Measurements from ENCODE around the gene TMUB1. TPM values are rescaled to one million over a fixed set of nuclear protein-coding genes. Genes with fewer than 3 reads are reported as not detected.
A peak's percentile ranks its signal among the peaks of the same experiment; 100 is the strongest.

TMUB1 gene
- total RNA-seq, 1 donor from 2014 or later, result 40.8 TPM

- H3K27ac Mint-ChIP-seq (ENCODE audit: unreplicated experiment), result no peak overlapping the region
- H3K27me3 Mint-ChIP-seq (ENCODE audit: unreplicated experiment), result peaks cover 13% of the 10 kb centered on the region
- H3K9me3 Mint-ChIP-seq (ENCODE audit: unreplicated experiment), result no peaks in the 10 kb centered on the region
- H3K4me3 Mint-ChIP-seq (ENCODE audit: unreplicated experiment), result no peak overlapping the region
- no peak for TF ChIP-seq CTCF (IDR thresholded peaks at IDR 0.05; ENCODE audit: unreplicated experiment)
- H3K36me3 Mint-ChIP-seq (ENCODE audit: low read depth, unreplicated experiment), result no peaks in the 10 kb centered on the region
- peaks cover 2% of the 10 kb centered on the region for H3K4me1 Mint-ChIP-seq (ENCODE audit: unreplicated experiment)
- no peak for DNase-seq (ENCODE audit: low spot score)
These were observed 44.1 kb downstream of the TMUB1 start for GRCh38 chr7:151038951-151039849.

GRCh38 chr7:151035902-151036301, 47.4 kb downstream of the TMUB1 start:
- Mint-ChIP-seq H3K27ac (ENCODE audit: unreplicated experiment) (peak overlapping the region; percentile 45), H3K36me3 (ENCODE audit: low read depth, unreplicated experiment) (no peaks in the 10 kb centered on the region), H3K4me1 (ENCODE audit: unreplicated experiment) (peaks cover 2% of the 10 kb centered on the region), H3K27me3 (ENCODE audit: unreplicated experiment) (peaks cover 15% of the 10 kb centered on the region), H3K4me3 (ENCODE audit: unreplicated experiment) (no peak overlapping the region), H3K9me3 (ENCODE audit: unreplicated experiment) (no peaks in the 10 kb centered on the region)
- DNase-seq (ENCODE audit: low spot score), result no peak
- TF ChIP-seq CTCF (IDR thresholded peaks at IDR 0.05; ENCODE audit: unreplicated experiment), result no peak

- TF ChIP-seq CTCF (IDR thresholded peaks at IDR 0.05; ENCODE audit: unreplicated experiment), result no peak
- no peaks in the 10 kb centered on the region for H3K36me3 Mint-ChIP-seq (ENCODE audit: low read depth, unreplicated experiment)
- H3K27me3 Mint-ChIP-seq (ENCODE audit: unreplicated experiment), result peaks cover 12% of the 10 kb centered on the region
- no peaks in the 10 kb centered on the region for H3K9me3 Mint-ChIP-seq (ENCODE audit: unreplicated experiment)
- DNase-seq (ENCODE audit: low spot score), result no peak
- H3K4me3 Mint-ChIP-seq (ENCODE audit: unreplicated experiment), result no peak overlapping the region
- H3K27ac Mint-ChIP-seq (ENCODE audit: unreplicated experiment), result peak overlapping the region; percentile 45
- H3K4me1 Mint-ChIP-seq (ENCODE audit: unreplicated experiment), result peaks cover 2% of the 10 kb centered on the region
These were observed 48.1 kb downstream of the TMUB1 start for GRCh38 chr7:151035026-151035717.

- Mint-ChIP-seq H3K9me3 (ENCODE audit: unreplicated experiment) (no peaks in the 10 kb centered on the region), H3K4me3 (ENCODE audit: unreplicated experiment) (no peak overlapping the region), H3K4me1 (ENCODE audit: unreplicated experiment) (peaks cover 2% of the 10 kb centered on the region), H3K27me3 (ENCODE audit: unreplicated experiment) (peaks cover 8% of the 10 kb centered on the region), H3K27ac (ENCODE audit: unreplicated experiment) (no peak overlapping the region), H3K36me3 (ENCODE audit: low read depth, unreplicated experiment) (no peaks in the 10 kb centered on the region)
- DNase-seq (ENCODE audit: low spot score), result no peak
- no peak for TF ChIP-seq CTCF (IDR thresholded peaks at IDR 0.05; ENCODE audit: unreplicated experiment)
These were observed 48.8 kb downstream of the TMUB1 start for GRCh38 chr7:151034312-151035025.

All from endothelial cell (in vitro differentiated cells).